Measurements from ENCODE around the gene WDR18.

Gene WDR18

DNA sequence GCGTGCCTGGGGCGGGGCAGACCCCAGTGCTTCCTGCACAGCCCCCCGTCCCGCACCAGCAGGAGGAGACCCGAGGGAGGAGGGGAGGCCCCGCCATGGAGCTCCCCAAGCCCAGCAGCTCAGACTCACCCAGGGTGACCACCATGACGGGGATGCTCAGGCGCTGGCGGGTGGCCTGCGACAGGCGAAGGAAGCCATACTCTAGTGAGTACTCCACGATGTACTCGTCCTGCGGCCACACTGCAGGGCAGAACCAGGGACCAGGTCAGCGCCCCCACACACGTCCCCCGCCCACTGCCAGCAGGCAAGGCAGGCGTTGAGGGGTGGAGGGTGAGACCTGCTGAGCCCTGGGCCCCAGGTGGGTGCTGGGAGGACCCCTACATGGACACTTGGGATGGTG is 28.2 kb downstream of the WDR18 start:
- TF ChIP-seq CTCF (IDR thresholded peaks at IDR 0.05; ENCODE audit: extremely low read depth, missing control alignments), result no peak
- DNase-seq (ENCODE audit: low spot score), result no peak

GRCh38 chr19:1013218-1013617 is 29.1 kb downstream of the WDR18 start:
- no peak for DNase-seq (ENCODE audit: low spot score)
- no peak for TF ChIP-seq CTCF (IDR thresholded peaks at IDR 0.05; ENCODE audit: extremely low read depth, missing control alignments)

- DNase-seq (ENCODE audit: low spot score), result no peak
- TF ChIP-seq CTCF (IDR thresholded peaks at IDR 0.05; ENCODE audit: extremely low read depth, missing control alignments), result no peak
Observed at GRCh38 chr19:1014161-1015060, 30.3 kb downstream of the WDR18 start.

DNA sequence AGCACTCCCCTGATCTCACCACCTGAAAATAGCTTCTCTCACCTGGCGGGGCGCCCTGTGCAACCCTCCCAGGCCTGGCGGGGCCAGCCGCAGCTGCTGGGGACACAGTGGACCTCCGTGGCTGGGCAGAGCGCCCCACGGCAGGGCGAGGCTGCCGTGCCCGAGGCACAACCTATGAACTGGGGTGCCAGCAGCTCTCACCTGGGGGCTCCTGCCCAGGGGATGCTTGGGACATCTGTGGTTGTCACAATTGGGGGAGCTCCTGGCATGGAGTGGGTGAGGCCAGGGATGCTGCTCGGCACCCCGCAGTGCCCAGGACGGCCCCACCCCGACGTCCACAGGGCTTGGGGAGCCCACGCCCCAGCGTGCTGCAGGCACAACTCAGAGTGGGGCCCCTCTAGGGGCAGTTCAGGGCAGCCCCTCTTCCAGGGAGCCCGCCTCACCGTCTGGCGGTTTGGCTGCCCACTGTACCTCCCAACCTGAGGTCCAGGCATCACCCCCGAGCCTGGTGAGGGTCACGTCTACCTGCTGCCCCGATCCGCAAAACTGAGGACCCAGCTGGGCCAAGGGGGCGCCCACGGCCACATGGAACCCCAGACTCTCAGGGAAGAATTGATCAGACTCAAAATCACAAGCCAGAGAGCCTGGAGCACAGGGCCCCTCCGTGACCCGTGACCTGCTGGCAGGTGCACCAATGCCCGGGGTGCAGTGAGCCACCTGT is 31.1 kb downstream of the WDR18 start:
- TF ChIP-seq CTCF (IDR thresholded peaks at IDR 0.05; ENCODE audit: extremely low read depth, missing control alignments), result no peak
- no peak for DNase-seq (ENCODE audit: low spot score)

DNA sequence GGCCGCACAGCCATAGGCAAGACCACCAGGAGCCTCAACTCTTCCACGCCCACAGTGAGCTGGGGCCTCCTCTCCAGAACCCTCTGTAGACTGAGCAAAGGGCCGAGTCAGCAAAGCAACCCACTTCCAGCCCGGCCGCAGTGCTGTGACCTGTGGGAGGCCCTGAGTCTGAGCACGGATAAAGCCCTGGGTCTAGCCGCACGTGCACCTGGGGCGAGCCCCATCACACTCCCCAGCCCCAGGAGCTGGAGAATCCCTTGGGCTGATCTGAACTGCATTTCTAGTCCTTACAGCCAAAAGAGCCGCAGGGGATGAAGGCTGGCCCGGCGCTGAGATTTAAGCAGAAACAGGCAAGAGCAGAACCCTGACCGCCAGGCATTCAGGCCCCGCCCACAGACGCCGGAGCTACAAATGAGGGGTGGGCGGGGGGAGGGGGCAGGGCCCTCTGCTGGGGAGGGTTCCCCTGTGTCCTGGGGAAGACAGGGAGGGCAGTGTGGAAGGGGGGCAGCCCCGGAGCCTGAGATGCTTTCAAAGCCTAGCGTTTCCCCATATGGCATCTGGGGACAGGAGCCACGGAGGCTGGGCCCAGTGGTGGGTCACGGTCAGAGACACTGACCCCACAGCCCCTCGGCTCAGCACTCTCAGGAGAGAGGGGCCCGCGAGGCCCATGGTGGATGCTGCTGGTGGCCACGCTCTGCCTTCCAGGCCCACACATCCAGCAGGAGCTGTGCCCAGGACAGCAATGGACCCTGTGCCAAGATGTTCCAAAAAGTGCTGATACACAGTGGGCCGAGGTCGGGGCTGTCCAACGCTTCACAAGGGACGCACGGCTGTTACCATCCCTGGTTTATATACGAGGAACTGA is 31.9 kb downstream of the WDR18 start:
- DNase-seq (ENCODE audit: low spot score), result no peak
- TF ChIP-seq CTCF (IDR thresholded peaks at IDR 0.05; ENCODE audit: extremely low read depth, missing control alignments), result no peak

DNA sequence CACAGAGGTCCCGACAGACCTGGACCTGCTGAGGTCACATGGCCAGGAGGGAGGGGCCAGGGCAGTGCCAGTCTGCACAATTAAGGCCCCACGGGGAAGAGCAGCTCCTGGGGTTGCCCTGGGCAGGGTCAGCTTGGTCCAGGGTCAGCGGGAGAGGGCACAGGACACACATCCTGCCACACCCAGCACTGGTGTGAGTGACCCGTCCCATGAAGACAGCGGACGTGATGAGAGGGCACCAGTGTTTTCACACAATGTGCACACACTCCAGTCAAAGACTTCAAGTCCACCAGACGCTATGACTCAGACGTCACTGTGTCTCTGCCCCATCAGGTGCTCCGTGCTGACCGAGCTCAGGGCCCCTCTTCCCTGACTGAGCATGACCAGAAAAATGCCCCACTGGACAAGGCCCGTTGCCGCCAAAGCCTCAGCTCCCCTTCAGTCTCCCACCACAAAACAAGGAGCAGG is 32.5 kb downstream of the WDR18 start:
- TF ChIP-seq CTCF (IDR thresholded peaks at IDR 0.05; ENCODE audit: extremely low read depth, missing control alignments), result no peak
- no peak for DNase-seq (ENCODE audit: low spot score)

Data from GM20000 (cell line).